HL-60 (cell line): Measurements from ENCODE around the gene ANO3.

Experiments used
- DNase-seq, 2 experiments: peaks; one replicate each; pipeline ENCODE4 v3.0.0-alpha.2; 2010 to 2020; ENCODE audit warnings: low read depth in 1 of 2, low spot score in 1 of 2
- H3K27ac ChIP-seq: fragments of 250-450 bp; sonication (Bioruptor Pico); replicated peaks from 2 replicates; pipeline ENCODE4 v1.5.1; 2020; ENCODE audit warnings: mild to moderate bottlenecking, moderate library complexity
- H3K27me3 ChIP-seq: fragments of 250-450 bp; sonication (Bioruptor Pico); 2 replicates; pipeline ENCODE4 v1.5.1; 2021; ENCODE audit warnings: mild to moderate bottlenecking, moderate library complexity; ENCODE audit not compliant: insufficient read depth, poor library complexity, severe bottlenecking
- H3K4me3 ChIP-seq: replicated peaks from 2 replicates; pipeline ENCODE4 v1.5.1; 2011; ENCODE audit warnings: mild to moderate bottlenecking, control low read depth, low read length; ENCODE audit not compliant: insufficient read depth
- CTCF ChIP-seq: IDR thresholded peaks from one replicate; pipeline ENCODE4 v1.5.1; 2011; ENCODE audit warnings: low read length, control low read depth, inconsistent platforms; ENCODE audit not compliant: insufficient read depth
- GABPA ChIP-seq: IDR thresholded peaks from 2 replicates; pipeline ENCODE4 v1.6.1; 2012; ENCODE audit warnings: low read depth
- POLR2AphosphoS5 ChIP-seq: IDR thresholded peaks from 2 replicates; pipeline ENCODE4 v1.6.1; 2012; ENCODE audit warnings: low read depth
- REST ChIP-seq: IDR thresholded peaks from 2 replicates; pipeline ENCODE4 v1.6.1; 2012; ENCODE audit warnings: low read depth; ENCODE audit not compliant: insufficient replicate concordance
- SPI1 ChIP-seq: IDR thresholded peaks from 2 replicates; pipeline ENCODE4 v1.6.1; 2012; ENCODE audit warnings: low read depth, mild to moderate bottlenecking, borderline replicate concordance

The ANO3 gene

GRCh38 chr11:26399336-26399735, 67.4 kb downstream of the ANO3 start:
- H3K4me3 ChIP-seq, result no peak overlapping the region
- no peak for DNase-seq
- H3K27ac ChIP-seq, result no peak overlapping the region
- TF ChIP-seq CTCF (no peak), POLR2AphosphoS5 (no peak), SPI1 (no peak)
- no peaks in the 10 kb centered on the region for H3K27me3 ChIP-seq

- Histone ChIP-seq H3K4me3 (no peak overlapping the region), H3K27ac (no peak overlapping the region), H3K27me3 (no peaks in the 10 kb centered on the region)
- TF ChIP-seq GABPA, result no peak
- TF ChIP-seq REST, result no peak
- no peak for TF ChIP-seq SPI1
- no peak for TF ChIP-seq POLR2AphosphoS5
- no peak for TF ChIP-seq CTCF
- no peak for DNase-seq
Observed at GRCh38 chr11:26410706-26411366, 78.9 kb downstream of the ANO3 start.

- no peak for DNase-seq
- Histone ChIP-seq H3K4me3 (no peak overlapping the region), H3K27me3 (no peaks in the 10 kb centered on the region), H3K27ac (no peak overlapping the region)
- no peak for TF ChIP-seq GABPA
- no peak for TF ChIP-seq REST
- no peak for TF ChIP-seq POLR2AphosphoS5
- TF ChIP-seq SPI1, result no peak
- no peak for TF ChIP-seq CTCF
Observed at GRCh38 chr11:26412955-26413354, 81.0 kb downstream of the ANO3 start.

GRCh38 chr11:26418386-26418912, 86.5 kb downstream of the ANO3 start:
- Histone ChIP-seq H3K4me3 (no peak overlapping the region), H3K27ac (no peak overlapping the region), H3K27me3 (no peaks in the 10 kb centered on the region)
- no peak for DNase-seq
- TF ChIP-seq GABPA (no peak), SPI1 (no peak), POLR2AphosphoS5 (no peak), CTCF (no peak)
